ENCODE data around the gene HSD17B8.

The HSD17B8 gene

GRCh38 chr6:33201147-33201545 is 3.3 kb upstream of the HSD17B8 start:
- Histone ChIP-seq H3K4me3 (ENCODE audit: low read depth, low read length) (peak overlapping the region; percentile 92), H3K9ac (ENCODE audit: low read depth, low read length) (peak overlapping the region; percentile 89), H3K9me3 (ENCODE audit: control insufficient read depth, insufficient read depth, low read length) (no peaks in the 10 kb centered on the region), H3K4me1 (ENCODE audit: control insufficient read depth, insufficient read depth, low read length) (peaks cover 16% of the 10 kb centered on the region), H3K27me3 (ENCODE audit: control insufficient read depth, insufficient read depth, low read length) (peaks cover 12% of the 10 kb centered on the region), H3K36me3 (ENCODE audit: control insufficient read depth, insufficient read depth, low read length) (peaks cover 23% of the 10 kb centered on the region), H3K27ac (ENCODE audit: low read depth, low read length) (peak overlapping the region; percentile 98)

DNA sequence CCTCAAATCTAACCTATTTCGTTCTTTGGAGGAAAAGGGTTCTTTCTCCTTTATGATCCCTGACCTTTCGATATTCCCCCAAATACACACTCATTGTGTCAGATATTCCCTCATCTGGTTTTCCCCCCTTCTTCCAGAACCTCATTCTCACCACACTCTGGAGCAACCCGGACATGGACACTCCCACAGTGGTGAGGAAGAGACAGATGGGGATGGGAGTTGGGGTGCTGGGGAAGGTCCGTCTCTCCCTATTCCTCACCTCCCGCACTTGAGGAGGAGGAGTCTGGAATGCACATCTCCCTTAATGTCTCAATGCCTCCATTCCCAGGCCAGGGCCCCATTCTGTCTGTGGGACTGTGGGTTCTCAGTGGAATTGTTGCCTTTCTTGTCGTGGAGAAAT is 2.5 kb upstream of the HSD17B8 start:
- Histone ChIP-seq H3K27me3 (ENCODE audit: control insufficient read depth, insufficient read depth, low read length) (peaks cover 20% of the 10 kb centered on the region), H3K4me1 (ENCODE audit: control insufficient read depth, insufficient read depth, low read length) (peaks cover 16% of the 10 kb centered on the region), H3K36me3 (ENCODE audit: control insufficient read depth, insufficient read depth, low read length) (peaks cover 21% of the 10 kb centered on the region), H3K9ac (ENCODE audit: low read depth, low read length) (no peak overlapping the region), H3K9me3 (ENCODE audit: control insufficient read depth, insufficient read depth, low read length) (no peaks in the 10 kb centered on the region), H3K4me3 (ENCODE audit: low read depth, low read length) (peak overlapping the region; percentile 92), H3K27ac (ENCODE audit: low read depth, low read length) (no peak overlapping the region)

DNA sequence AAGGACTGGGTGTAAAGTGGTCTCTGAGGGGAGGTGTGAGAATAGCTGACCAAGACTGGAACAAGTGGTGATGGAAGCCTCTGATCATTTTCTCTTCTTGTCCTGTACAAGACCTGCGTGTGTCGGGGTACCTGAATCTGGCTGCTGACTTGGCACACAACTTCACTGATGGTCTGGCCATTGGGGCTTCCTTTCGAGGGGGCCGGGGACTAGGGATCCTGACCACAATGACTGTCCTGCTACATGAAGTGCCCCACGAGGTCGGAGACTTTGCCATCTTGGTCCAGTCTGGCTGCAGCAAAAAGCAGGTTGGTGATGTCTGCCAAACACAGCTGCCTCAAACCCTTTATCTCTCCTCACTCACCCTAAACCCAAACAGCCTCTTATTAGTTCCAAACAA is 1.7 kb upstream of the HSD17B8 start:
- Histone ChIP-seq H3K4me3 (ENCODE audit: low read depth, low read length) (no peak overlapping the region), H3K27ac (ENCODE audit: low read depth, low read length) (no peak overlapping the region), H3K27me3 (ENCODE audit: control insufficient read depth, insufficient read depth, low read length) (peaks cover 28% of the 10 kb centered on the region), H3K36me3 (ENCODE audit: control insufficient read depth, insufficient read depth, low read length) (peaks cover 21% of the 10 kb centered on the region), H3K9me3 (ENCODE audit: control insufficient read depth, insufficient read depth, low read length) (no peaks in the 10 kb centered on the region), H3K9ac (ENCODE audit: low read depth, low read length) (no peak overlapping the region), H3K4me1 (ENCODE audit: control insufficient read depth, insufficient read depth, low read length) (peaks cover 16% of the 10 kb centered on the region)

DNA sequence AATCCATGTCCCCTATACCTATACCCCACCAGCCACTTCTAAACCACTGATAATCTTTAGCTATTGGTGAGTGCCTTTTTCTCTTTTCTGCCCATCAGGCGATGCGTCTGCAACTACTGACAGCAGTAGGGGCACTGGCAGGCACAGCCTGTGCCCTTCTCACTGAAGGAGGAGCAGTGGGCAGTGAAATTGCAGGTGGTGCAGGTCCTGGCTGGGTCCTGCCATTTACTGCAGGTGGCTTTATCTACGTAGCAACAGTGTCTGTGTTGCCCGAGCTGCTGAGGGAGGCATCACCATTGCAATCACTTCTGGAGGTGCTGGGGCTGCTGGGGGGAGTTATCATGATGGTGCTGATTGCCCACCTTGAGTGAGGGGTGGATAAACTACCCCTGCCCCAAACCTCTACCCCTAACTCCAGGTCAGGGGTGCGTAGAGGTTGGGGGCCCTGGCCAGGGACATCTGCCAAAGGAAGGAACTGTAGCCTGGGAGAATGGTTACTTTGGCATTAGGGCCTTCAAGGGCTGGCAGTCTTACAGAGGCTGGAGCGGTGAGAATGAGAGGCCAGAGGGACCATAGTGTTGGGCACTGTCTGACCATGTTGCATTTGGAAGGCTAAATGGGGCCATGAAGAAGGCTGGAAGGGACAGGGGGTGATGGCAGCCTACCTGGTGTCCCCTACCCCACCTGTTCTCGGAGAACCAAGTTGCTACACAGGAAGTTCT is 851 bp upstream of the HSD17B8 start:
- peaks cover 30% of the 10 kb centered on the region for H3K27me3 ChIP-seq (ENCODE audit: control insufficient read depth, insufficient read depth, low read length)
- H3K4me3 ChIP-seq (ENCODE audit: low read depth, low read length), result peak overlapping the region; percentile 90; the same call in 1 of the 2 replicates
- H3K9ac ChIP-seq (ENCODE audit: low read depth, low read length), result no peak overlapping the region
- no peaks in the 10 kb centered on the region for H3K9me3 ChIP-seq (ENCODE audit: control insufficient read depth, insufficient read depth, low read length)
- peaks cover 16% of the 10 kb centered on the region for H3K4me1 ChIP-seq (ENCODE audit: control insufficient read depth, insufficient read depth, low read length)
- peaks cover 21% of the 10 kb centered on the region for H3K36me3 ChIP-seq (ENCODE audit: control insufficient read depth, insufficient read depth, low read length)
- peak overlapping the region; percentile 15 for H3K27ac ChIP-seq (ENCODE audit: low read depth, low read length)

DNA sequence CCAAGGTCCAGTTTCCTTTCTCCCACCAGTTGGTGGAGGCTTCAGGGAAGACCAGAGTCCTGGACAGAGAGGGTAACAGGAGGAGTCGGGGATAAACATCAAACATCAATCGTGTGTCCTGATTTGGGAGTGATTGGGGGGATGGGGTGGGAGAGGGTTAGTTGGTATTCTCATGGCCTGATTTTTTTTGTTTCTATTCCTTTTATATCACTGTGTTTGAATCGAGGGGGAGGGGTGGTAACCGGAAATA is 365 bp upstream of the HSD17B8 start:
- Histone ChIP-seq H3K4me3 (ENCODE audit: low read depth, low read length) (peak overlapping the region; percentile 90; the same call in 1 of the 2 replicates), H3K27ac (ENCODE audit: low read depth, low read length) (peak overlapping the region; percentile 15), H3K27me3 (ENCODE audit: control insufficient read depth, insufficient read depth, low read length) (peaks cover 30% of the 10 kb centered on the region), H3K4me1 (ENCODE audit: control insufficient read depth, insufficient read depth, low read length) (peaks cover 19% of the 10 kb centered on the region), H3K9ac (ENCODE audit: low read depth, low read length) (no peak overlapping the region), H3K9me3 (ENCODE audit: control insufficient read depth, insufficient read depth, low read length) (no peaks in the 10 kb centered on the region), H3K36me3 (ENCODE audit: control insufficient read depth, insufficient read depth, low read length) (peaks cover 21% of the 10 kb centered on the region)

DNA sequence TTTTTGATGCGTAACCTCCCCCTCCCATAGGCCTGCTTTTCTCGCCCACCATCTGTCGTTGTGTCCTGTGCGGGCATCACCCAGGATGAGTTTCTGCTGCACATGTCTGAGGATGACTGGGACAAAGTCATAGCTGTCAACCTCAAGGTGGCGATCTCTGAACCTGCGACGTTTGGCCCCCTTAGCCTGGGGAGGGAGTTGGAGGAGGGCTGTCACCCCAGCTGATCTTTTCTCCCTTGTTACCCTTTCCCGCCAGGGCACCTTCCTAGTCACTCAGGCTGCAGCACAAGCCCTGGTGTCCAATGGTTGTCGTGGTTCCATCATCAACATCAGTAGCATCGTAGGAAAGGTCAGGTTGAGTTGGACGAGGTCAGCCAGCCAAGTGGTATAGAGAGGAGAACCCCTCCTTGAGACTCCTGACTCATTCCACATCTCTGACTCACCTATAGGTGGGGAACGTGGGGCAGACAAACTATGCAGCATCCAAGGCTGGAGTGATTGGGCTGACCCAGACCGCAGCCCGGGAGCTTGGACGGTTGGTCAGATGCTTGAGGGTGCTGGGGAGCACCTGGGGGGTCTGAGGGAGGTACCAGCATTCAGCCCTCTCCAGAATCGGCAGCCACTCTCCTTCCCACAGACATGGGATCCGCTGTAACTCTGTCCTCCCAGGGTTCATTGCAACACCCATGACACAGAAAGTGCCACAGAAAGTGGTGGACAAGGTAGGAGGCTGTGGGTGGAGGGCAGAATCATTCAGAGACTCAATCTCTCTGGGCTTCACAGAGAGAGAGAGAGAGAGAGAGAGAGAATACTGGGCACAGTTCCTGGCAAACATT is 954 bp downstream of the HSD17B8 start:
- peak overlapping the region; percentile 54 for H3K27ac ChIP-seq (ENCODE audit: low read depth, low read length)
- peaks cover 19% of the 10 kb centered on the region for H3K4me1 ChIP-seq (ENCODE audit: control insufficient read depth, insufficient read depth, low read length)
- peaks cover 33% of the 10 kb centered on the region for H3K27me3 ChIP-seq (ENCODE audit: control insufficient read depth, insufficient read depth, low read length)
- H3K36me3 ChIP-seq (ENCODE audit: control insufficient read depth, insufficient read depth, low read length), result peaks cover 32% of the 10 kb centered on the region
- no peaks in the 10 kb centered on the region for H3K9me3 ChIP-seq (ENCODE audit: control insufficient read depth, insufficient read depth, low read length)
- peak overlapping the region; percentile 90 for H3K4me3 ChIP-seq (ENCODE audit: low read depth, low read length)
- H3K9ac ChIP-seq (ENCODE audit: low read depth, low read length), result no peak overlapping the region

- peaks cover 37% of the 10 kb centered on the region for H3K36me3 ChIP-seq (ENCODE audit: control insufficient read depth, insufficient read depth, low read length)
- H3K27ac ChIP-seq (ENCODE audit: low read depth, low read length), result no peak overlapping the region
- peaks cover 39% of the 10 kb centered on the region for H3K27me3 ChIP-seq (ENCODE audit: control insufficient read depth, insufficient read depth, low read length)
- H3K9me3 ChIP-seq (ENCODE audit: control insufficient read depth, insufficient read depth, low read length), result no peaks in the 10 kb centered on the region
- H3K4me1 ChIP-seq (ENCODE audit: control insufficient read depth, insufficient read depth, low read length), result peaks cover 19% of the 10 kb centered on the region
- no peak overlapping the region for H3K4me3 ChIP-seq (ENCODE audit: low read depth, low read length)
- no peak overlapping the region for H3K9ac ChIP-seq (ENCODE audit: low read depth, low read length)
Measured at GRCh38 chr6:33206027-33206863, 1.8 kb downstream of the HSD17B8 start.

GRCh38 chr6:33206864-33207551 is 2.6 kb downstream of the HSD17B8 start:
- Histone ChIP-seq H3K27ac (ENCODE audit: low read depth, low read length) (no peak overlapping the region), H3K36me3 (ENCODE audit: control insufficient read depth, insufficient read depth, low read length) (peaks cover 37% of the 10 kb centered on the region), H3K4me1 (ENCODE audit: control insufficient read depth, insufficient read depth, low read length) (peaks cover 17% of the 10 kb centered on the region), H3K9me3 (ENCODE audit: control insufficient read depth, insufficient read depth, low read length) (no peaks in the 10 kb centered on the region), H3K9ac (ENCODE audit: low read depth, low read length) (no peak overlapping the region), H3K4me3 (ENCODE audit: low read depth, low read length) (peak overlapping the region; percentile 91; the same call in 1 of the 2 replicates), H3K27me3 (ENCODE audit: control insufficient read depth, insufficient read depth, low read length) (peaks cover 46% of the 10 kb centered on the region)

- no peaks in the 10 kb centered on the region for H3K9me3 ChIP-seq (ENCODE audit: control insufficient read depth, insufficient read depth, low read length)
- no peak overlapping the region for H3K27ac ChIP-seq (ENCODE audit: low read depth, low read length)
- peaks cover 23% of the 10 kb centered on the region for H3K4me1 ChIP-seq (ENCODE audit: control insufficient read depth, insufficient read depth, low read length)
- peaks cover 52% of the 10 kb centered on the region for H3K27me3 ChIP-seq (ENCODE audit: control insufficient read depth, insufficient read depth, low read length)
- 0 out of 2 replicates have a peak overlapping the region, but pooled peaks have one; percentile 30 for H3K9ac ChIP-seq (ENCODE audit: low read depth, low read length)
- H3K36me3 ChIP-seq (ENCODE audit: control insufficient read depth, insufficient read depth, low read length), result peaks cover 33% of the 10 kb centered on the region
- H3K4me3 ChIP-seq (ENCODE audit: low read depth, low read length), result peak overlapping the region; percentile 91
Measured at GRCh38 chr6:33207552-33208090, 3.2 kb downstream of the HSD17B8 start.
